NCI-H146 treated with DMSO at 0.1 percent for 48 hours (cell line): ENCODE results near the gene IFT43.
A peak's percentile ranks its signal among the peaks of the same experiment; 100 is the strongest.

Experiments used
- DNase-seq: peaks from one replicate; lab custom pipeline; 2025; ENCODE audit not compliant: unreplicated experiment; lab: John Stamatoyannopoulos, UW

Gene IFT43

GRCh38 chr14:76101391-76102379, 116.1 kb downstream of the IFT43 start:
- DNase-seq = no peak

- DNase-seq = no peak
Measured at GRCh38 chr14:76104802-76105355, 119.3 kb downstream of the IFT43 start.

DNA sequence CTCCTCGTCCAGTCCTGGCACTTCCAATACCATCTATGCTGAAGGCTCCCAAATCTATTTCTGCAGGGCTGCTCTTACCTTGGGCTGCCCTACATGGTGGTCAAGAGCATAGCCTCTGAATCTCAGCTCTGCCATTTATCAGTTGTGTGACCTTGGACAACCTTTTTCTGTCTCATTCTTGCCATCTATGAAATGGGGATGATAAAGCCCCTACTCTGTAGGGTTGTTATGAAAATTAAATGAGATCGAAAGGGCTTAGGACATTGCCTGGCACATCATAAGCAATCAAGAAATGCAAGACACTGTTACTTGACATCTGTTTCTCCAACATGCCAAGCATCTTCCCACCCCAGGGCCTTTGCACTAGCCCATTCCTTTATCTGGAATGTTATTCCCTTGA, 120.6 kb downstream of the IFT43 start:
- DNase-seq = no peak

GRCh38 chr14:76109087-76109880, 123.7 kb downstream of the IFT43 start:
- DNase-seq = peak; percentile 3

DNA sequence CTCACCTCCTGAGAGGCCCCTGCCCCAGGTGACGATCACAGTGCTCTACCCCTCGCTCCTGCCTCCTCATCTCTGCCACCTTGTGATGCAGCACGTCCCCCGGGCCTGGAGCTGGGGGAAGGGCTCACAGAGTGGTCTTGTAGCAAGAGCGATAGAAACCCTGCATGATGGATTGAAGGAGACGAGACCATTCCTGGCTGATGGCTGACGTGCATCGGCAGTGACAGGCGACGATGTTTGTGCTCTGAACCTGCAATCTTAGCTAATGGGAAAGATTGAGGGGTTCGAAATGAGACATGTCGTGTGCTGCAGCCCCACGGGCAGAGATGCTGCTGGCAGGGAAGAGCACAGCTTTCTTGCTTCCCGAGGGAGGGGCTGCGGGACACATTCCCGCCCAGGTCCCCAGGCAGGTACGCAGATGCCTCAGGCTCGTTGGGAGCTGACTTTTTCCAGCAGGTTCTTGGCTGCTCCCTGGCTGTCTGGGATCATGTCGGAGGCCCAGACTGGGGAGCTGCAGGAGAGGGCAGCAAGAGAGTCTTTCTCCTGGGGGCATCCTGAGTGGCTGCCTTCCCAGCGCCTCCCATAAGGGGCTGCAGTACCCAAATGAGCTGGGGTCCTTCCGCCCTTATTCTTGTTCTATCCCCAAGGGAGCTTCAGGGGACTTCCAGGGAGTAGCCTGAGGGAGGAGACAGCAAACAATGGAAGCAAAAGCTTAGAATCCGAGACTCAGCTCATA, 127.5 kb downstream of the IFT43 start:
- DNase-seq = no peak

DNA sequence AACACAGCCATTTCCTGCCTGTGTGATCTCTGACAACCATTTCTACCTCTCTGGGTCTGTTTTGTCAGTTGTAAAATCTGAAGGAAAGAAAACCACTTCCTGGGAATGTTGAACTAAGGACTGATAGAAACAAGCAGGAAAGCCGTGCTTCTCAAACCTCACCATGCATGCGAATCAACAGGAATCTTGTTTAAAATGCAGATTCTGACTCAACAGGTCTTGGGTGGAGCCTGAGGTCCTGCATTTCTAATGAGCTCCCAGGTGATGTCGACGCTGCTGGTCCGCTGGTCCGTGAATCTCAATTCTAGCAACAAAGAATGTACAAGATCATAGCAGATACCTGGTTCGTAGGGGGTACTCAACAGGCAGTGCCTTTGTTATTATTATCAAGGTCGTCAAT, 128.1 kb downstream of the IFT43 start:
- DNase-seq = no peak

DNA sequence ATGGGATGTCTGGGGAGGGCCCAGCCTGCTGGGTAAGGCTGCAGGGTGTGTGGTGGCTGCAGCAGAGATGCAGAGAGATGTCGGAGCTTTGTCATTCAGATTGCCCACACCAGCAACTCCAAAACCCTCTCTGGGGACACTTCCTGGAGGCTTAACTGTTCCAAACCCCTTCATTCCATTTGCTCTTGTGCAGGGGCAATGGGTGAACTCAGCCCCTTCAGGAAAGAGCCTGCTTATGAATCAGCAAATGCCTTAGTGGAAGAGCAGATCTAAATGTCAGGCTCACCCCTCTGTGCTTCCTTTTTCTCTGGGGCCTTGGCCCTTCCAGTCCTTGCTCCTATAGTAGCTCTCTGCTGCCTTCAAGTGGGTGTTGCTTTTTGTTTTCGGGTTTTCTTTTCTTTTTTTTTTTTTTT, 129.5 kb downstream of the IFT43 start:
- DNase-seq = no peak

DNA sequence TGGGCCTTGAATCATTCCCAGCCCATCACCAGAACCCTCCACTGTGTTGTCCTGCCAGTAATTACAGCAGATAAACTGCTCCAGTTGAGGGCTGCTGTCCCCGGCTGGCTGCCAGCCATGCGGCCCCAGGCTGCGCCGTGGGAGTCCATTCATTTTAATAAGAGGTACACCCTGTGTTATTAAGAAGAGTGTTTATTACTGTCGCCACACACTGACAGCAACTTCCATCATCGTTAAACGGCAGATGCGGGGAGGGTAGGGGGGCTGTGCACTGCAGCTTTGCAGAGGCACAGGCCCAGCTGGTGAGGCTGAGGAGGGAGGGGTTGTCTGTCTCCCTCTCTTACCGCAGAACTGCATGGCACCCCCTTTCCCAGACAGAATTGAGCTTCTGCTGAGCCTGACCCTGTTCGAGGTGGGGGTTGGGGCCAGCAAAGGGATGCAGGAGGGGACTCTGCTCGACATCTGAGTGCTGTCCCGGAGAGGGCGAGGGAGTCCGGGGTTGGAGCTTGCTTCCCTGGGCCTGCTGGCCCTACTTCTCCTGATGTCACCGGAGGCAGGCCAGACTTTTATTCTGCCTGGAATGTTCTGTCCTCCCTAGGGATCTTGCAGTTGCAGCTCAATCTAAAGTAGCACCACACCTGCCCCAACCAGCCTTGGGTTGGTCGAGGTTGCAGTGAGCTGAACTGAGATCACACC, 132.4 kb downstream of the IFT43 start:
- DNase-seq = peak; percentile 80

GRCh38 chr14:76118594-76118993, 133.0 kb downstream of the IFT43 start:
- no peak for DNase-seq

DNA sequence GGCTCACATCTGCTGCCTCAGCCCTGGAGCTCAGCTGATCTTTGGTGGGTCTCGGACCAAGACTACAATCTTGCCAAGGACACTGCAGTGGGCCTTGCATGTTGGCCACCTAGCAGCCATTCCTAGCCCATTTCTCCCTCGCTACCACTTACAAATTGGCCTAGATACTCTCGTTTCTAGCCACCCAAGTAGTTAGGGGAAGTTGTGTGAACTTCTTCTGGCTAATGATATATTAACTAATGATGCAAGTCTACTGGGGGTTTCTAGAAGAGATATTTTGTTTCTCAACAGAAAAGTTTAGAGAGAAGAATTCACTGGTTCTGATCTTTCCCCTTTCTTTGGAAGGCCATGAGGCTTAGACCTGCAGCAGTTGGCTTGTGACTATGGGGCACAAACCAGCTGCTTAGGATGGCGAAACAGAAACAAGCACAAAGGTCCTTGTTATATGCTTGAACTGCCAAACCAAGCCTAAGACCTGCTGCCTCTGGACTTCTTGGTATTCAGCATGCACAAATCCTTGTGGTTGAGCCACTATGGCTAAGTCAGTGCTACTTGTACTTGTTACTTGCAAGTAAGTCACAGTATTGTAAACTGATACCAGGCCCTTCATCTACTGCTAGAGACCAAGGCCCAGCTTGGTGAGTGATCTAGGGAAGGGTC, 135.7 kb downstream of the IFT43 start:
- no peak for DNase-seq

DNA sequence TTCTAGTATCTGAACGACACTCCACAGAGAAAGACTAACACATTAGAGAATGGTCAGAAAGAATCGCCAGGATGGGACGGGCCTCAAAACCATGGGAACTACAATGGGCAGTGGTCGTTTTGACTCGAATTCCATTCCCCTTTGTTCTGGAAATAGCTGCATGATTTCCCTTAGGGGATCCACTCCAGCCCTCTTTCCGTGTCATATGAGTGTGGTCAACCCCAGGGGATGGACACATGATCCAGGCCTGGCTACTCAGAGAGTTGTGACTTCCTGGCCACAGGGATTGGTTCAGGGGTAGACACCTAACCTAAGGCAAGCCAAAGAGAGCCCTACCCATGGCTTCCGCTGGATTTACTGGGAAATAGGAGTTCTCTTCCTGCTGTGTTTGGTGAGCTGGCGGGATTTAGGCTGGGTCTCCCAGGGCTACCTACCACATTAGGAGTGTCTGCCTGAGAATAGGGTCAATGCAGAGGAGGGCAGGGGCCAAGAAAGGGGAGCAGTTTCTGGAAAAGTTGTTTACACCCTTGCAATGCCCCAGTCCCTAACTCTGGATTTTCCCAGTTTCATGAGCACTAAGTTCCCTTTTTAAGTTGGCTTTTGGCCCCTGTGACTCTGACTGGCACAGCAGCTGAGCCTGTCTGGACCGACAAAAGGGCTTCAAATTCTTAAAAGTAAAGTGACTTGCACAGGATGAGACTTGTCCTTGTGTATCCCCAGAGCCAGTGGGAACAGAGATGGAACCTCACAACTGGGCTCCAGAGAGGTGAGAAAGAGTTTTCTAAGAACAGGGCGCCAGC, 138.1 kb downstream of the IFT43 start:
- no peak for DNase-seq

DNA sequence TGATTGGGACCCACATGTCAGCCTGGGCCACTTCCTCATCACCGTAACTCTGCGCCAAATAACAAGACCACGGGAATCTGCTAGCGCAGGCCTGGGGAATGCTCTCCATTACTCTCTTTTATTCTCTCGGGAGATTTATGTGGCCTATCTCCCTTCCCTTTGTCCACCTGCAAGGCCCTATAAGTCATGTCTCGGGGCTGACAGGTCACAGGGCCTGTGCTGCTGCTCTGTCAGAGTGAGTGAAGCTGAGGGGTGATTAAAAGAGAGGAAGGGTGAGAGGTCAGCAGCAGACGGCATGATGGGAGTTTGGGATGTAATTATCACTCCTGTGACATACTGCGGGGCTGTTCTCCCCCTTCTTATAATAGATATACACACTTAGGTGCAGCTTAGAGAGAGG, 139.9 kb downstream of the IFT43 start:
- DNase-seq = no peak

DNA sequence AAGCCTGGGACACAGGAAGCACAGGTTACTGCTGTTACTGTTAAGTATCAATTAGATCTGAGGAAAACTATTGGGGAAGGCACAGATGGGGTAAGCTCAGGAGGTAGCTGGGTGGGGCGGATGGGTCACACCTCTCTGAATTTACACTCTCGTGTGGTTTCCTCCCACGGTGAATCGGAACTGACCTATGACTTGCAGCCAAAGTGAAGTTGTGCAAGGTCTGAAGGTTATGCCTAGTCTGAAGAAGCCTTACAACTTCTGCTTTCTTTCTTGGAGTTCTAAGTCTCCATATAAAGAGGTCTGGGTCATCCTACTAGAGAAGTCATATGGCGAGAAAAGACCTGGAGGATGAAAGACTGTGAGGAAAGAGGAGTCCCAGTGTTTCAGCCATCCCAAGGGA, 140.5 kb downstream of the IFT43 start:
- DNase-seq = no peak

- DNase-seq = no peak
Measured at GRCh38 chr14:76129851-76130576, 144.5 kb downstream of the IFT43 start.

DNA sequence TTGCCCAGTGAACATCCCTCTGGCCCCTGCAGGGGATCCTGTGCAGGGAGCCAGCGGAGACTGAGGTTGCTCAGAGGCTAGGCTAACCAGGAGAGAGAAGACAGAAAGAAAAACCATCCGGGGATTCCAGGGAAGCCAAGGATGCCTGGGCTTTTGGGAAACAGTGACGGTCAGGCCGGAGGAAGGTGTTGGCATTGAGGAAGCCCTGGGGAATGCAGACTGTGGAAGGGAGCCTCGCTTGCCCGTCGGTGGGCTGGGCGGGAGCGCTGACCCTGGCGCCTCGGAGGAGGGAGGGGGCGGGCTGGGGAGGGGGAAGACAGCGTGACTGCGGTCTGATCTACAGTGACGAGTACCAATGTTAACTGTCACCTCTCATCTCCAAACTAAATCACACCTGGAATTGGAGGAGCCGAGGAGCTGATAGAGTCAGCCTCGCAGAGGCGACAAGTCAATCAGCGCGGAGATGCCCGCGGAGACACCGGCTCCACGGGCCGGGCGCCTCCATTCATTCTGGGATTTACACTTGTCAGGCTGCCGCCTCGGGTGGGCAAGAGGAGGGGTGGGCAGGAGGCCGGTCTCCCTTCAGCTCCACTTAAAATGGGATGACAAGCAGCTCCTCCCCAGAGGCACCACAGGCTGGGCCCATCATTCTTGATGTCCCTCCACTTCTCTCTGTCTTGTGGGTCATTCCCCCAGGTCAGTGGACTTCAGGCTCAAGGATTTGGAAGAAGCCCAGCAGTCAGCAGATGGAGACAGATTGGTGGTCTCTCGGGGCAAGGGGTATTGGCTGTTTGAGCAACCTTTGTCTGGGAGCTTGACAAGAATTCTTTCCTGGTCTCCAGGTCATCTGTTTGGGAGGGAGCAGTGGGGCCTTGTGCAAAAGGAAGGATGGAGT, 145.8 kb downstream of the IFT43 start:
- no peak for DNase-seq

DNA sequence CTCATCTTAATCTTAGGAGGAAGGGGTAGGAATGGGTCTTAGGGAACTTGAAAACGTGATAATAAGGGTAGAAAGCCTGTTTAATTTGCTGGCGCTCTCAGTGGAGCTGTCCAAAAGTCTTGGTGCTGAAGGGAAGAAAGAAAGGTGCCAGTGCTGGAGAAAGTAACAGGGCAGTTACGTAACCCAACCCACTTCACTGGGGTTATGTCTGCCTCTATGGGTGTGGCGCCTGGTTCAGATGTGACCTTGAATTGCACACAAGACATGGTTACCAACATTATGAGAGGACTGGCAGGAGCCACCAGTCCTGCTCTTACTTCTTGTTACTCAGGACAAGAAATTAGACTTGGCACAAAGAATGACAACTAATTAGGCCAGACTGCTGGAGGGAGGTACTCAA, 147.5 kb downstream of the IFT43 start:
- no peak for DNase-seq
